ENCODE results near the gene FITM2. TPM values are rescaled to one million over a fixed set of nuclear protein-coding genes. Genes with fewer than 3 reads are reported as not detected.
"Not testable (repeated sequence)": the region's sequence is repeated elsewhere in the genome, so short reads cannot be mapped to it uniquely, and the experiment has no call there.

FITM2 gene
- polyA plus RNA-seq, 2 of the 4 experiments (the other 2 are of a cell fraction): 13.1 to 15.4 TPM

DNA sequence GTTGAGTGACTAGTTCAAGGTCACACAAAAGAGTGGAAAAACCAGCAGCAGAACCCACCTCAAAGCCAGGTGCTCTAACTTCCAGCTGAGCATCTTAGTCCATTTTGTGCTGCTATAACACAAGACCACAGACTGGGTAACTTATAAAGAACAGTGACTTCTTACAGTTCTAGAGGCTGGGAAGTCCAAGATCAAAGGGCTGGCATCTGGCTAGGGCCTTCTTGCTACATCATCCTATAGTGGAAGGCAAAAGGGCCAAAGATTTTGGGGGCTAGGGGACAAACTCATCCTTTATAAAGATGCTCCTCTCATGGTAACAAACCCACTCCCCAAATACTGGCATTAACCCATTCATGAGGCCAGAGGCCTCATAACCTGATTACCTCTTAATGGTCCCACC is 9.7 kb downstream of the FITM2 start:
- no peak overlapping the region; a peak in 1 of 6 replicates for H3K27ac ChIP-seq
- no peaks in the 10 kb centered on the region for H3K9me3 ChIP-seq
- no peak for DNase-seq (ENCODE audit: low read depth in 1 of 2, low spot score in 1 of 2)
- H3K4me3 ChIP-seq: no peak overlapping the region
- no peak for FAIRE-seq
- H3K4me1 ChIP-seq: peaks cover 14% of the 10 kb centered on the region; the same call in 2 of the 3 replicates
- ChIA-PET CTCF (interaction anchor here (0.6 to 4.2 kb wide), 5 partner anchors 8 to 88 kb away, joined by 3 to 42 read pairs (median 6); partner anchors contain the start of gene FITM2), POLR2A (no interaction called here)
- H3K4me2 ChIP-seq: no peak overlapping the region
- TF ChIP-seq RAD21 (conservative IDR thresholded peaks at IDR 0.05 in 1 of 2, IDR thresholded peaks at IDR 0.05 in 1 of 2): no peak
- TF ChIP-seq PBX3 (IDR thresholded peaks at IDR 0.05): no peak
- no peak for TF ChIP-seq TFCP2L1 (CRISPR knock-in tag; IDR thresholded peaks at IDR 0.05)
- no peak for TF ChIP-seq BHLHE40 (IDR thresholded peaks at IDR 0.05; ENCODE audit: low read depth, low read length)
- TF ChIP-seq HOXB13 (CRISPR knock-in tag; IDR thresholded peaks at IDR 0.05; ENCODE audit: low read depth): no peak
- no peak for TF ChIP-seq POLR2AphosphoS2 (conservative IDR thresholded peaks at IDR 0.05; ENCODE audit: low read length)
- TF ChIP-seq, protein P1, sequence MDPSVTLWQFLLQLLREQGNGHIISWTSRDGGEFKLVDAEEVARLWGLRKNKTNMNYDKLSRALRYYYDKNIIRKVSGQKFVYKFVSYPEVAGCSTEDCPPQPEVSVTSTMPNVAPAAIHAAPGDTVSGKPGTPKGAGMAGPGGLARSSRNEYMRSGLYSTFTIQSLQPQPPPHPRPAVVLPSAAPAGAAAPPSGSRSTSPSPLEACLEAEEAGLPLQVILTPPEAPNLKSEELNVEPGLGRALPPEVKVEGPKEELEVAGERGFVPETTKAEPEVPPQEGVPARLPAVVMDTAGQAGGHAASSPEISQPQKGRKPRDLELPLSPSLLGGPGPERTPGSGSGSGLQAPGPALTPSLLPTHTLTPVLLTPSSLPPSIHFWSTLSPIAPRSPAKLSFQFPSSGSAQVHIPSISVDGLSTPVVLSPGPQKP (IDR thresholded peaks at IDR 0.05; ENCODE audit: low read depth, low read length): no peak
- TF ChIP-seq CHD4 (IDR thresholded peaks at IDR 0.05; ENCODE audit: borderline replicate concordance): no peak
- no peak for TF ChIP-seq MYC (IDR thresholded peaks at IDR 0.05; ENCODE audit: borderline replicate concordance, low read length)
- no peak for TF ChIP-seq MAFK (IDR thresholded peaks at IDR 0.05; ENCODE audit: partially characterized antibody)
- TF ChIP-seq FOXS1 (CRISPR knock-in tag; IDR thresholded peaks at IDR 0.05): no peak
- TF ChIP-seq JUNB (IDR thresholded peaks at IDR 0.05): no peak
- no peak for ATAC-seq

DNA sequence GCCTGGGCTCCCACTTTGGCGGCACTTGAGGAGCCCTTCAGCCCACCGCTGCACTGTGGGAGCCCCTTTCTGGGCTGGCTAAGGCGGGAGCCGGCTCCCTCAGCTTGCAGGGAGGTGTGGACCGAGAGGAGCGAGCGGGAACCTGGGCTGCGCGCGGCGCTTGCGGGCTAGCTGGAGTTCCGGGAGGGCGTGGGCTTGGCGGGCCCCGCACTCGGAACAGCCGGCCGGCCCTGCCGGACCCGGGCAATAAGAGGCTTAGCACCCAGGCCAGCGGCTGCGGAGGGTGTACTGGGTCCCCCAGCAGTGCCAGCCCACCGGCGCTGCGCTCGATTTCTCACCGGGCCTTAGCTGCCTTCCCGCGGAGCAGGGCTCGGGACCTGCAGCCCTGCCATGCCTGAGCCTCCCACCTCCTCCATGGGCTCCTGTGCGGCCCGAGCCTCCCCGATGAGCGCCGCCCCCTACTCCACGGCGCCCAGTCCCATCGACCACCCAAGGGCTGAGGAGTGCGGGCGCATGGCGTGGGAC is 11.9 kb downstream of the FITM2 start:
- DNase-seq (ENCODE audit: low read depth in 1 of 2, low spot score in 1 of 2); POLR2A ChIA-PET; H3K4me2 ChIP-seq; H3K27ac ChIP-seq; FAIRE-seq; ATAC-seq; H3K4me3 ChIP-seq; H3K9me3 ChIP-seq: not testable (repeated sequence)
- CTCF ChIA-PET: interaction anchor here (1.0 to 4.2 kb wide), 3 partner anchors 12 to 182 kb away, joined by 3 to 42 read pairs (median 4); partner anchors contain the start of gene FITM2
- H3K4me1 ChIP-seq: peaks cover 14% of the 10 kb centered on the region; the same call in 2 of the 3 replicates
- whole genome bisulfite sequencing (ENCODE audit: missing lambda C conversion rate): 96% methylated on average over 33 of the region's 42 CpGs

DNA sequence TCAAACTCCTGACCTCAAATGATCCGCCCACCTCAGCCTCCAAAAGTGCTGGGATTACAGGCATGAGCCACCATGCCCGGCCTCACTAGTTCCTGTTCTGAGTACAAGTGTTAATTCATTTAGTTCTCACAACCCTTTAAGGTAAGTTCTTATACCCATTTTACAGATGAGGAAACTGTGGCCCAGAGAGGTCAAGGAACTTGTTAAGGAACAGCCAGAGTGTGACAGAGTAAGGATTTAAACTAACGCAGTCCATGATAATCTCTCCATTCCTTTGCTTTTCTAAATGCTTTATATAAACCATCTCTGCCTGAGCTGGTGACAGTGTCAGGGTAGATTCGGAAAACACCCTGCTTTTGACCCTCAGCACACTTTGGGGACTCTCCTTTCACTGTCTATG is 13.3 kb downstream of the FITM2 start:
- Histone ChIP-seq H3K27ac (no peak overlapping the region), H3K4me3 (no peak overlapping the region), H3K4me2 (no peak overlapping the region), H3K9me3 (no peaks in the 10 kb centered on the region), H3K4me1 (peaks cover 11% of the 10 kb centered on the region; the same call in 2 of the 3 replicates)
- POLR2A ChIA-PET: no interaction called here
- no peak for ATAC-seq
- TF ChIP-seq POLR2A (IDR thresholded peaks at IDR 0.05; ENCODE audit: low read length): no peak
- TF ChIP-seq ZSCAN20 (CRISPR knock-in tag; IDR thresholded peaks at IDR 0.05): no peak
- TF ChIP-seq TP53 (CRISPR knock-in tag; IDR thresholded peaks at IDR 0.05): no peak
- TF ChIP-seq GATA3 (IDR thresholded peaks at IDR 0.05; ENCODE audit: borderline replicate concordance): no peak
- no peak for TF ChIP-seq MAFK (IDR thresholded peaks at IDR 0.05; ENCODE audit: partially characterized antibody)
- TF ChIP-seq POLR2AphosphoS2 (conservative IDR thresholded peaks at IDR 0.05; ENCODE audit: low read length): no peak
- no peak for DNase-seq (ENCODE audit: low read depth in 1 of 2, low spot score in 1 of 2)
- no peak for FAIRE-seq
- CTCF ChIA-PET: interaction anchor here (0.6 kb wide), 1 partner anchor 49 kb away, joined by 3 read pairs; no protein-coding TSS in a partner anchor
- WGBS (ENCODE audit: missing lambda C conversion rate): 79% methylated on average over 4 of the region's 4 CpGs

DNA sequence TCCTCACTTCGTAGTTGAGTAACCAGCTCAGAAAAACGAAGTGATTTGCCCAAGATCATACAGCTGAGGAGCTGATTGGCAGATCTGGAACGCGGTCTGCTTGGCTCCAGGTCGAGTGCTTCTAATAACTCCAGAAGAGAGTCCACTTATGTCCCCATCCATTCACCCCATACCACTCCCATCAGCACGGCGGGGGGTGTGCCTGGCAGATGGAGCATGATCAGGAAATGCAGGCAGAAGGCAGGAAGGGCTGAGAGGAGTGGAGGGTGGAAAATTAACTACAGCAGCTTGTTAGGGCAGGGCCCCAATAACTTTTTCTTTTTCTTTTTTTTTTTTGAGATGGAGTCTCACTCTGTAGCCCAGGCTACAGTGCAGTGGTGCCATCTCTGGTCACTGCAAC is 15.0 kb downstream of the FITM2 start:
- ATAC-seq: no peak
- TF ChIP-seq JUN (IDR thresholded peaks at IDR 0.05): no peak
- no peak for TF ChIP-seq POLR2AphosphoS2 (conservative IDR thresholded peaks at IDR 0.05; ENCODE audit: low read length)
- 74% methylated on average over 7 of the region's 7 CpGs for WGBS (ENCODE audit: missing lambda C conversion rate)
- Histone ChIP-seq H3K27ac (no peak overlapping the region), H3K4me1 (no peaks in the 10 kb centered on the region), H3K9me3 (no peaks in the 10 kb centered on the region), H3K4me2 (no peak overlapping the region), H3K4me3 (no peak overlapping the region)
- POLR2A ChIA-PET: no interaction called here
- no peak for DNase-seq (ENCODE audit: low read depth in 1 of 2, low spot score in 1 of 2)
- FAIRE-seq: no peak
- CTCF ChIA-PET: interaction anchor here (1.4 to 2.0 kb wide), 3 partner anchors 15 to 80 kb away, joined by 3 to 7 read pairs (median 5); partner anchors contain the start of gene FITM2

Data from A549 (cell line).